Suprapubic skin (tissue), 4 donors: ENCODE measurements around the gene EDEM3. TPM values are rescaled to one million over a fixed set of nuclear protein-coding genes. Genes with fewer than 3 reads are reported as not detected.

Experiments
- DNase-seq, 2 donors: peaks; one replicate each; pipeline ENCODE4 v3.0.0-alpha.2; 2019; ENCODE audit warnings: low spot score in 2 of 2
- H3K27ac ChIP-seq: fragments of 200-600 bp; sonication (generic); one replicate; pipeline ENCODE4 v1.5.1; 2019
- H3K27me3 ChIP-seq: fragments of 200-600 bp; sonication (generic); one replicate; pipeline ENCODE4 v1.5.1; 2019
- H3K36me3 ChIP-seq: fragments of 200-600 bp; sonication (generic); one replicate; pipeline ENCODE4 v1.5.1; 2019
- H3K4me1 ChIP-seq: fragments of 200-600 bp; sonication (generic); one replicate; pipeline ENCODE4 v1.5.1; 2019
- H3K4me3 ChIP-seq: fragments of 200-600 bp; sonication (generic); one replicate; pipeline ENCODE4 v1.5.1; 2019; ENCODE audit warnings: mild to moderate bottlenecking
- H3K9me3 ChIP-seq: fragments of 200-600 bp; sonication (generic); one replicate; pipeline ENCODE4 v1.5.1; 2019
- CTCF ChIP-seq, 2 donors: fragments of 200-600 bp in 1 of 2; fragments of 450-650 bp in 1 of 2; sonication (generic) in 1 of 2; IDR thresholded peaks; one replicate each; pipeline ENCODE4 v1.5.1; 2016 to 2019; ENCODE audit warnings: antibody characterized with exemption in 2 of 2, mild to moderate bottlenecking in 1 of 2, moderate library complexity in 1 of 2
- EP300 ChIP-seq: sonication (generic); formaldehyde crosslinking; IDR thresholded peaks from one replicate; pipeline ENCODE4 v1.6.1; 2017; ENCODE audit warnings: antibody characterized with exemption
- POLR2A ChIP-seq, 2 donors: fragments of 450-650 bp; IDR thresholded peaks; one replicate each; pipeline ENCODE4 v1.6.1; 2017; ENCODE audit warnings: antibody characterized with exemption in 2 of 2, mild to moderate bottlenecking in 2 of 2, moderate library complexity in 2 of 2
- POLR2AphosphoS5 ChIP-seq, 3 donors: sonication (generic); formaldehyde crosslinking; IDR thresholded peaks; one replicate each; pipeline ENCODE4 v1.6.1; 2017; ENCODE audit warnings: antibody characterized with exemption in 3 of 3
- WGBS: methylation state at CpG from one replicate; pipeline ENCODE4 v1.1.5; 2018; 5-methylcytosine and 5-hydroxymethylcytosine counted together
- total RNA-seq, 4 donors: library from RNA; depleted of rRNA; stranded (reverse); fragments of >200 nt; gene quantifications; one replicate each; pipeline ENCODE4 v1.1.0, GENCODE V29; 2016

The EDEM3 gene
- total RNA-seq, 4 donors from 2014 or later: 19.4 to 55.7 (median 28.7) TPM

GRCh38 chr1:184781941-184782340 lies 27.3 kb upstream of the EDEM3 start:
- 32% methylated on average over 1 of the region's 1 CpG for WGBS
- Histone ChIP-seq H3K36me3 (no peaks in the 10 kb centered on the region), H3K4me1 (no peaks in the 10 kb centered on the region), H3K9me3 (no peaks in the 10 kb centered on the region), H3K27me3 (no peaks in the 10 kb centered on the region), H3K27ac (no peak overlapping the region), H3K4me3 (no peak overlapping the region)
- no peak for TF ChIP-seq EP300
- no peak for TF ChIP-seq POLR2AphosphoS5 (IDR thresholded peaks at IDR 0.05)
- no peak for DNase-seq

- DNase-seq: no peak
- H3K27ac ChIP-seq: no peak overlapping the region
- H3K36me3 ChIP-seq: no peaks in the 10 kb centered on the region
- 40% methylated on average over 2 of the region's 2 CpGs for WGBS
- TF ChIP-seq EP300 (no peak), POLR2A (IDR thresholded peaks at IDR 0.05) (no peak), POLR2AphosphoS5 (IDR thresholded peaks at IDR 0.05) (no peak), CTCF (IDR thresholded peaks at IDR 0.05) (no peak)
- no peaks in the 10 kb centered on the region for H3K9me3 ChIP-seq
- H3K4me3 ChIP-seq: no peak overlapping the region
- no peaks in the 10 kb centered on the region for H3K27me3 ChIP-seq
- peaks cover 3% of the 10 kb centered on the region for H3K4me1 ChIP-seq
Measured at GRCh38 chr1:184775885-184776284, 21.2 kb upstream of the EDEM3 start.

- TF ChIP-seq EP300 (no peak), POLR2A (IDR thresholded peaks at IDR 0.05) (no peak), CTCF (IDR thresholded peaks at IDR 0.05) (no peak), POLR2AphosphoS5 (IDR thresholded peaks at IDR 0.05) (no peak)
- H3K4me3 ChIP-seq: no peak overlapping the region
- DNase-seq: no peak
- no peak overlapping the region for H3K27ac ChIP-seq
- no peaks in the 10 kb centered on the region for H3K9me3 ChIP-seq
- H3K27me3 ChIP-seq: no peaks in the 10 kb centered on the region
- peaks cover 3% of the 10 kb centered on the region for H3K4me1 ChIP-seq
- H3K36me3 ChIP-seq: no peaks in the 10 kb centered on the region
Measured at GRCh38 chr1:184775329-184775728, 20.7 kb upstream of the EDEM3 start.

GRCh38 chr1:184773762-184774320 lies 19.2 kb upstream of the EDEM3 start:
- no peak overlapping the region for H3K27ac ChIP-seq
- no peak overlapping the region for H3K4me3 ChIP-seq
- H3K27me3 ChIP-seq: no peaks in the 10 kb centered on the region
- no peaks in the 10 kb centered on the region for H3K36me3 ChIP-seq
- TF ChIP-seq EP300: no peak
- TF ChIP-seq POLR2AphosphoS5 (IDR thresholded peaks at IDR 0.05): no peak
- no peak for TF ChIP-seq POLR2A (IDR thresholded peaks at IDR 0.05)
- no peak for TF ChIP-seq CTCF (IDR thresholded peaks at IDR 0.05)
- peaks cover 3% of the 10 kb centered on the region for H3K4me1 ChIP-seq
- no peak for DNase-seq
- H3K9me3 ChIP-seq: no peaks in the 10 kb centered on the region
- 86% methylated on average over 4 of the region's 4 CpGs for WGBS

- Histone ChIP-seq H3K27ac (no peak overlapping the region), H3K27me3 (no peaks in the 10 kb centered on the region), H3K4me1 (peaks cover 3% of the 10 kb centered on the region), H3K9me3 (no peaks in the 10 kb centered on the region), H3K36me3 (no peaks in the 10 kb centered on the region), H3K4me3 (no peak overlapping the region)
- DNase-seq: no peak
- WGBS: 59% methylated on average over 7 of the region's 7 CpGs
- TF ChIP-seq POLR2A (IDR thresholded peaks at IDR 0.05) (no peak), EP300 (no peak), CTCF (IDR thresholded peaks at IDR 0.05) (no peak), POLR2AphosphoS5 (IDR thresholded peaks at IDR 0.05) (no peak)
Measured at GRCh38 chr1:184771190-184771691, 16.6 kb upstream of the EDEM3 start.
